Fibroblast of skin of right biceps (primary cell): ENCODE results near the gene FGGY.
"Not testable (repeated sequence)": the region's sequence is repeated elsewhere in the genome, so short reads cannot be mapped to it uniquely, and the experiment has no call there.

Experiments
- DNase-seq: peaks from one replicate; pipeline ENCODE4 v3.0.0-alpha.2; 2013

The FGGY gene

DNA sequence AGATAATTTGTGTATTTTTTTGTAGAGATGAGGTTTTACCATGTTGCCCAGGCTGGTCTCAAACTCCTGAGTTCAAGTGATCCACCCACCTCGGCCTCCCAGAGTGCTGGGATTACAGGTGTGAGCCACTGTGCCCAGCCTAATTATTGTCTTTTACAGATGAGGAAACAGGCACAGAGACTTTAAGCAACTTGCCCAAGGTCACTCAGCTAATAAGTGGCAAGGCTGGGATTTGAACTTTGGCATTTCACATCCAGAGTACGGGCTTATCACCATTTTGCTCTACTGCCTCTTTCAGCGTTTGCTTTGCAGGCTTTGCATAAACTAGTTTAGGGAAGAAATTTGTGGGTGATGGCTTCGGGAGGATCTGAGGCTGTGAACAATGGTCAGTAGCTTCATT, 57.3 kb downstream of the FGGY start:
- DNase-seq = not testable (repeated sequence)

DNA sequence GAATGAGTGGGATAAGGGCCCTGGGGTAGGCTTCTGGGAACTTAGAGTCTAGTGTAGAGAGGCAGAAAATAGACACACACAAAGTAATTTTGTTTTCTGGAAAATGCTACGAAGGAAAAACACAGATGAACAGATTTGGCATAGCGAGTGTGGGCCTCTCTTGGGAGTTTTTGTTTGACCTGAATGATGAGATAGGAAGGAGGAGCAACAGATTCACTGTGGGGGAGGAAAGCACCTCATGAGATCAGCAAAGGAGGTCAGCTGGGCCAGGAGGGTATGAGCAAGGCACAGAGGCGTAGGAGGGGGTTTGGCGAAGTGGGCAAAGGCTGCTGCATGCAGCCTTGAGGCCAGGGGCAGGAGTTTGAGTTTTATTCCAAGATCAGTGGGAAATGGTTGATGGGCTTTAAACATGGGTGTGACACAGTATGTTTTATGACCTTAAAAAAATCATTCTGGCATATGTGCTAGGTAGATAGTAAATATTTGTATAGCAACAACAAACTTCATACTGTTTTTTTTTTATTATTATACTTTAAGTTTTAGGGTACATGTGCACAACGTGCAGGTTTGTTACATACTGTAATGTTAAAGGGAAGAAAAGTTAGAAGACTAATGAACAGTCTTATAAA, 57.9 kb downstream of the FGGY start:
- no peak for DNase-seq

DNA sequence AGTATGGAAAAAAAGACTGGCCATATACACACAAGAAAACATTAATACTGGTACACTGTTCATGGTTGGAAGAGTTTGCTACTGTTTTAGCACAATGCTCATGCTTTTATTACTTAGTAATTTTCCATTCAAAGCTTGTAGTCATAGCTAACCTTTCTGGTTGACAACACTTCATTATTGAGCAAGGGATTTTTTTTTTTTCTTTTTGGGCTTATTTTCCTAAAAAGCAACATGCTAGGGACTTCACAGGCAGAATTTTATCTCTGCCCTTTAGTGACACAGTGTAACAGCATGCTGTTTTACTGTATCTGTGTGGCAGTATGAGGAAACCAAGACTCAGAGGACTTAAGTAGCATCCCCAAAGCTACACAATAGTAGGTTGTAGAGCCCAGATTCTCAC, 58.5 kb downstream of the FGGY start:
- no peak for DNase-seq

DNA sequence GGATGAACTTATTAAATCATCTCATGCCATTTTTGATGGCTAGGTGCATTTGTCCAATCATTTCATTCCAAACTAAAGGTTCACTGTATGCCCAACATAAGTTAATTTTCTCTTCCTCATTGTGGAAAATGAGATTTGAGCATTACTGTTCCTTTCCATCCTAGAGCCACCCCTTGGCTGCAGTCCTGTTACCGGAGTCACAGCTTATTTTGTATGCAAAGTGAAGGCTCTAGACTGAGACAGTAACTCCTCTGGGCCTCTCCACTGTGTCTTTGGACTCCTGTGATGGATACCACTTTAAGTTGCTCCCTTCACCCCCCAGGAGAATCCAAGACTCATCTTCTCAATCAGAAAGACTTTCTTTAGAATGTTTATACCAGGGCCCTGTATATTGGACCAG, 59.7 kb downstream of the FGGY start:
- no peak for DNase-seq

DNA sequence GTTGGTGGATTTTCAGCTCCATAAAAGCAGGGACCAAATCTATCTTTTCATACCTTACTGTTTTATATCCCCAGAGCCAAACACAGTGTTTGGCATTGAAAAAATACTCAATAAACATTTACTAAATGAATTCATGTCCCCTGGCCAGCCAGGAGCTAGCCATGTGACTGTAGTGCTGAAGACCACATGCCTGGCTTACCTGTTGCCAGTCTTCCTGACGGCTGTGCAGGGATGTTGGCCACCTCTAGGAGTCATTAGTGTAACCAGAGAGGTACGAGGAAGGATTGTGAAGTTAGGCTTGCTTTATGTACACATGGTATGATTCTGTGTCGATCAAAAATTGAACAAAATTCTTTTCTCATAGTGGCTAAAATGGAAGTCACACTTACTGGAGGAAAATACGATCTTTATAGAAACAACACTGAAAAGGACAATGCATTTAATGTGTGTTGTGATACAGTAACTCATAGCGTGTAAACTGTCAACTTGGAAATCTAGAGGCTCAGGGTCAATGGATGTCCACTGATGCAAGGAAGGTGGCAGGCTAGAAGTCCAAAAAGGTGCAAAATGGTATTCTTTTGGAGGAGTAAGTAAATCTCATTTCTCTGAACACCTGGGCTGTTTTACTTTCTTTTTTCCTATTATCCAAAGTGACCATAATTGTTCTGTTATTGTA, 60.9 kb downstream of the FGGY start:
- no peak for DNase-seq

DNA sequence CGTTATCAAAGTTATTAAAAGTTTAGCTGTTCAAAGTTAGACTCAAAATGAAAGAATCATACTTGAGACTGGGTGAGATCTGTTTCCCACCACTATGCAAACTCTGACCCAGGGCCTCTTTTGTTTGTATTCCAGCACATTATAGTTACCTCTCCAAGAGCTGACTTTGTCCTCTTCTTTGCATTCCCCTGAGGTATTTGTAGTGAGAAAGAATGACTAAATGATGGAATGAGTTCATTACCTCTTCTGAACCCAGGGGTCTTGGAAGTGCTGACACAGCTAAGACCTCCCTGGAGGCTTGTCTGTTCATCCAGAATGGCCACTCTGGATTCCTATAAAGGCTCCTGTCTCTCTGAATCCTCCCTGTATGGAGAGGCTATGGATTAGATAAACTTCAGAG, 62.4 kb downstream of the FGGY start:
- no peak for DNase-seq

DNA sequence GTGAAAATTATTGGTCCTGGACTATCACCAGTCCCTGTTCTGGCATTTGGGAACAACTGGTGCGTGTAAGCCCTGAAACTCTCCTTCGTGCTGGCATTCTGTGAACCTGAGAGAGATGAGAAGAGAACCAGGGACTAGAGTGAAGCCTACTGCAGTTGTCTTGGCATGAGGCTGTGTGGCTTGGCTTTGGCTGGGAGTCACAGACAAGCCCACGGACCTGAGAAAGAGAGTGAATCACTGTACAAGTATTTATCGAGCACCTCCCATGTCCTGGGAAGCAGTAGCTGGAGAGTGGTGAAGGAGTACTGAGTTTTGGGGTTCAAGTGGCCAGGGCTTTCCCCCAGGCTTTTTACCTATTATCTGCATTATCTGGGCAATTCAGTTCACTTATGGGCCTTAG, 63.3 kb downstream of the FGGY start:
- DNase-seq = peak; percentile 79

DNA sequence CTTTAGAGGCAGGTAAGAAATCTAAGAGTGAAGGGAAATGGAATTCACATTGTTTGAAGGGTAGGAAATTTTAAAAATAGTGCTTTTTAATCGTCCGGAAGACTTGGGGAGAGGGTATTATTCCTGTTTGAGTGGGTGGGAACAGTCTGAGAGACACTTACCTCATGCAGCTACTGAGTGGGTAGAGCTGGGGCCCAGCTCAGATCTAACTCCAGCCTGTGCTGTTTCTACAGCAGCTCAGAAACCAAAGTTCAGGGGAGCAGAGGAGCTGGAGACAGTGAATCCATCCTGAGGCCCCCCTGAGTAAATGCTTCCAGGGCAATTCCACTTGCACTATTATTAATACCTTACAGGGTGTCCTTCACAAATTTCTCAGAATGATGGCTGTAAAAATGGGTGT, 63.8 kb downstream of the FGGY start:
- no peak for DNase-seq

DNA sequence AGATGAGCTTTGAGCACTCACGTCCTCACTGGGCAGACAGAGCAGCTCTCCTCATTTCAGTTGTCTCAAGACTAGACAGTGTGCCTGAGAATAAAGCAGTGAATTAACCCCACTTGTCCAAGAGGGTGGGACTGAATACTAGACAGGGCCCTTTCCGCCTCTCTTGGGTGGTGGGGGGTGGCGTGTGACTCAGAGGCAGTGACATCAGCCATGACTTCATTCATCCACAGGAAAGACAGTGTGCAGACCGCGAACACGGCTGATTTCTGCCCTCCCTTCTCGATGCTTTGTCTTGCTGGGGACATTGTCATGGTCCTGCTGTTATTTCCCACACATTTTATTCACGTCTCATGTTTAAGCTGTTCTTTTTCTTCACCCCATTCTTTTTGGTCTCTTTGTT, 64.9 kb downstream of the FGGY start:
- DNase-seq = peak; percentile 31

DNA sequence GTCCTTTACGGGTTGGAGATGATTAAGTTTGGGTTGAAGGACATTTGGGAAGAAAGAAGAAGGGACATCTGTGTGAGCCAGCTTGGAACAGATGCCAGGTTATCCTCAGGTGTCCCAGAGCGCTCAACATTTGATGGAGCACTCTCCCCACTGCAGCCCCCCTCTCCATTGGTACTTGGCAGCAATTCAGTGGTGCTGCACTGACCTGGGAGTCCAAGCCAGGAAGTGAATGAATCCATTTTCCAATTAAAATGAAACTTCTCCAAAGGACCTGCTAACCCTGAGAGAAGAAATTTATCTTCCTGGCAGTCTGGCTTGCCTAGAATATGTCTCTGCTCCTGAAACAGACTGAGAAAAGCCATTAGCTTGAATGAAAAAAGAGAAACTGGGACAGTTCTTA, 67.1 kb downstream of the FGGY start:
- no peak for DNase-seq

DNA sequence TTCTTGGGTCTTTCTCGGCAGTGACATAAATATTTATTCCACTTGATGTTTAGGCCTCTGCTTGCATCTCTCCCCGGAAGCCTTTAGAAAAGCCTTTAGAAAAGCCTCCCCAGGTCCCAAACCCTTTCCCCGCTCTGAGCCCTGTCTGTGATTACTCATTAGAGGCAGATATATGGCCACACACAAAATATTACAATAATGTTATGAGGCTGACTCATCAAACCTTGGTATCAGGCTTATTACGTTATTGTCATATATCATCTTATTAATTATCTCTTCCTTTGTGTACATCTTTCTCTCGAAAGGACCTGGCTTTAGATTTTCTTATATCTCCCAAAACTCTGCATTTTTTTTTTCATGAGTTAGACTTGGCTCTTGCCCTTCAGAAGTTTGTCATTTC, 69.5 kb downstream of the FGGY start:
- DNase-seq = peak; percentile 78

DNA sequence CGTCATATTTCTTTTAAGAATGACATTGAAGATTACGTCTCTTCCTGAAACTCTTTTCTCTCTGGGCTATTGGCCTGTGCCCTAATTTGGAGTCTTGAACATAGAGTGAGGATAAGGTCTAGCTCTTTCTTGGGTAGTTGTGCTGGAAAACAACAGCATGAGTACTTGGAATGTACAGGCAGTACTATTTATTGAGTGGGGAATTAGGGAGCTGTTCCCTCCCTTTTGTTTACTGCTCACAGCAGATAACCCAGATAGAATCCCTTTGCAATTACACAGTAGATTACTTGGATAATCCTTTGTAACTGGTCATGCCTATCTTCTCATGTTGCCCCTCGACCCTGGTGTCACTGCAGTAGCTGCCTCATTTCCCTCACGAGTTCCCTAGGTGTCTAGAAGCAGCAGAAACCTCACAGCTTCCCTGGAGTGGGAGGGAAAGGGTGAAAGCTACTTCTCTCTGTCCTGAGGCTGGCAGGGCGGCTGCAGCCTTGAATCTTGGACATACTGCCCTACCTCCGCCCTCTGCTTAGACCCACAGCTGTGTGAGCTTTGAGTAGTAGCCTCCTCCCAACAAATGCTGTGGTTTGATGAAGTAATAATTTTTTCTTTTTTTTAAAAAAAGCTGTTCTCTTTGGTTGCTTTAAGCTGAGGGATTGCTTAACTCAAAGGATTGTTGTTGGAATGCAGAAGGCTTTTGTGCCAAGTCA, 70.6 kb downstream of the FGGY start:
- DNase-seq = peak; percentile 94

DNA sequence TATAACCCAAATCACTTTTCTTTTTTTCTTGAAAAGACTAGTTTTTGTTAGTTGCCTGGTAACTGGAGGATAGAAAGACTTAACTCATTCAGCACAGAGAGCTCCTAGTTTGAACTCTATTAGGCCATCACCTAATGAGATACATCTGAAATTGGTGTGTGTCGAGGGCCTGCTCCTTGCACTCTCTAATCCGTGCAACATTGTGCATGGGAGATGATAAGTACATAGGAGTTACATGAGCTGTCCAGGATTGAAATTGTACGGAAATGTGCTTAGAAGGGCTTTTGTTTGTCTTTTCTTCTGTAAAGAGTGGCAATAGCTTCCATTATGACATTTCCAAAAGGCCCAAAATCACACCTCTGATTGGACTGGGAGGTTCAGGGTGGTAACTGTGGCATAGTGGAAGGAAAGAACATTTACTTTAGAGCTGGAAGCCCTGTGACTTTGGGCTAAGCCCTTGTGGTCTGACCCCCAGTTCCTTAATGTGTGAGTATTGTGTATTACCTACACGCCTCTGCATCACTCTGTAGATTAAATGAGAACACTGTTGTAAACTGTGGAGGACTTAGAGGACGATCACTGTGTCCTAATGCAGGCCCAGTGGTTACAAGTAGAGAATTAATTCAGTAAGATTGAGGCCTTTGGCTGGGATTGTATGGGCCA, 71.2 kb downstream of the FGGY start:
- DNase-seq = no peak

DNA sequence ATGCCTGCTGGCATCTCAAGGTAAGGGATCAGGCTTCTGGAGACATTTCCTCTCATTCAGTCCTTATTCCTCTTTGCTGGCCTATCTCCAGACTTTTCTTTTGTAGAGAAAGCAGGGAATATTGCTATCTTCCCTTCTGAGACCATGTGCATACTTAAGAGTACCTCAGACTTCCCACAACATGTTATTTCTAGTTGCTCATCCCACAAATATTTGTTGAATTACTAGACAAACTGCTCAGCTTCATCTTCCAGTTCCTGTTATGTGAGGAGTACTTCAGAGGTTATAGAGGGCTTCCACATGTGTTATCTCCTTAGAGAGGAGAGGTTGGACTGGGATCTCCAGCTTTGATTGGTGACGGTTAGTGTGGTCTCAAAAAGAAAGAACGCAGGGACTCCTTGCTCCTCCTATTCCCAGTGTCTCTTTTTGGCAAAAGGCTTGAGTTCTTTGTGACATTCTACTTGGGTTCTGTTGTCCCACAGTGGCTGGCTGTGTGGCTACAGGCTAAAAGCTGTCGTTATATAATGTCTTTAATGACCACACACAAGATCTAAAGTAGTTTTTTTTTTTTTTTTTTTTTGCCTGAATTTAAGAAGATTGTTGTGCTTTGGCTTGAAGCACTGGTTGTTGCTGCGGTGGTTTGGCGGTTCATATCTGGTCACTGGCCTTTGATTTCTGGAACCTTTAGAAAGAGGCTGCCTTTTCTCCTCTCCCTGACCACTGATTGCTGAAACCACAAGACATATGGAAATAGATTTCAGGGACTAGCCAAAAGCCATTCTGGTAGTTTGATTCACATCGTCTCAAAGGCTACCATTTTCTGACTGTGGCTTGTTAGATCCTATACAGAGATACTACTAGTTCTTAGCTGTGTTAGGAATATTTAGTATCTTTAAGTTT, 78.7 kb downstream of the FGGY start:
- DNase-seq = peak; percentile 100

DNA sequence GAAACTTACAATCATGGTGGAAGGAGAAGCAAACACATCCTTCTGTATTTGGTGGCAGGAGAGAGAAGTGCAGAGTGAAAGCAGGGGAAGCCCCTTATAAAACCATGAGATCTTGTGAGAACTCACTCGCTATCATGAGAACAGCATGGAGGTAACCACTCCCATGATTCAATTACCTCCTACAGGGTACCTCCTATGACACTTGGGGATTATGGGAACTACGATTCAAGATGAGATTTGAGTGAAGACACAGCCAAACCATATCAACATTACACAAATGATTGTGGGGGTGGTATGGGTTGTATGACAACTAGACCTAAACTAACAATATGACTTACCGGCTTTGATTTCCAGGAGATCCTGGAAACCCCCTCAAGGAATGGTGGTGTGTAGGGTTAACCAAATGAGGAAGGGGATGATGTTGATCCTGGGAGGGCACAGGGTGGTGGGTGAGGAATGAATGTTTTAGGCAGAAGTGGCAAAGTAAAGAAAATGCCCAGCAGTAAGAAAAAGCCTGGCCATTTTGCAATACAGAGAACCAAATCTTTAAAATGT, 80.5 kb downstream of the FGGY start:
- no peak for DNase-seq

DNA sequence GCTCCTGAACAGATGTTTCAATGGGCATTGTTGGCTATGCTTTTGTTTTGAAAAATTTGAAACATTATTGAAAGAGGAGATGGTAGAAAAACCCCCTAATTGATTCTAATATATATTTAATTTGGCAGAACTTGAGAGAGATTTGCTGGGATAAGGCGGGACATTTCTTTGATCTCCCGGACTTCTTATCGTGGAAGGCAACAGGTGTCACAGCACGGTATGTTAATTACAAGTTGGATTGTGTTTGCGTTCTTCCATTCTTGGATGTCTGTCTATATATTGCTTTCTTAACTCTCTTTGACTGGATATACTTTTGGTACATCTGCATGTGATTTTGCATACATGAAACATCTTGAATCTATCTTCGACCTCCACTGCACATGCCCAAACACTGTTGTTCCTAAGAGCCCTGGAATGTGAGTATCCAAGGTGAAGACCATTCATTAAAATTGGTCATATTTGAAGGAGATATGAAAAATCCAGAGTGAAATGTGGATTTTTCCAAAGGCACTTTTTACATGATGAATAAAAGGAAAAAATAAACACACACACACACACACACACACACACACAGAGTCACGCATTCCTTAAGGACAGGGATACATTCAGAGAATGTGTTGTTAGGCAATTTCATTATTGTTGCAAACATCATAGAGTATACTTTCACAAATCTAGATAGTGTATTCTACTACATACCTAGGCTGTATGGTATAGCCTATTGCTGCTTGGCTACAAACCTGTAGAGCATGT, 81.9 kb downstream of the FGGY start:
- DNase-seq = peak; percentile 53

DNA sequence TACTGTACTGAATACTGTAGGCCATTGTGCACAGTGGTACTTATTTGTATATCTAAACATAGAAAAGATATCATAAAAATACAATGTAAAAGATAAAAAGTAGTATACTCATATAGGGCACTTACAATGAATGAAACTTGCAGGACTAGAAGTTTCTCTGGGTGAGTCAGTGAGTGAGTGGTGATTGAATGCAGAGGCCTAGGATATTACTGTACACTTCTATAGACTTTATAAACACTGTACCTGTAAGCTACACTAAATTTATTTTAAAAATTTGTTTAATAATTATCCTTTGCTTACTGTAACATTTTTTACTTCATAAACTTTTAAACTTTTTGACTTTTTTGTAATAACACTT, 82.5 kb downstream of the FGGY start:
- no peak for DNase-seq

DNA sequence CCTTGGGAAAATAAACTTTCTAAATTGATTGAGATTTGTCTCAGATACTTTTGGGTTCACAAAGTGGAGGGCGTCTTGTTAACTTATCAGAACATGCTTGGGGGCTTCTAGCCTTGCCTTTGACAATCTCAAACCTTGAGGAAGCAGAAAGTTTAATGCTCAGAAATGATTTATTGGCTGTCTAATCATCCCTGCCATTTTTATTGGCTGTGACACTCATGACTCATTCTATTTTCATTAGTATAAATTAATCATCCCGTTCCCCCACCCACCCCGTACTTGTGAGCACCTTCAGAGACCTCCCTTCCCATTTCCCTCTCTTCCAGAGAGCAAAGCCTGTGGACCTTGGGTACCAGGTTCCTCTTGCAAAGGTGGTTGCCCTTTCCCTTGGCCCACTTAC, 87.1 kb downstream of the FGGY start:
- DNase-seq = no peak

DNA sequence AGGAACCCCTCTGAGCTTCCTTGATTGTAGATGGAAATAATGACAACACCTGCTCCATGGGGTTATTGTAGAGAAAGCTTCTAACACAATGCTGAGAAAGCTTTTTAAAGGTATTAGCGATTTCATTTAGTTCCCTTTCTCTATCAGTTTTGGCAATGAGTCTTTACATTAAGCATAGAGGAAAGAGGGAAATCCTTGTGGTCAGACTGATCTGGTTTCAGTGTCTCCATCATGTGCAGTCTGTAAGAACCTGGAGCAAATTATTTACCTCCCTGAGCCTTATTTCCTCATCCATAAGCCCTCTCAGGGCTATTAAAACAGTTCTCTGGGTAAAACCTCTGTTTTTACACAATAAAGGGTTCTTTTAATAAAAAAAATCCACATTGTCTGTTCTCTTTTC, 87.5 kb downstream of the FGGY start:
- DNase-seq = no peak

DNA sequence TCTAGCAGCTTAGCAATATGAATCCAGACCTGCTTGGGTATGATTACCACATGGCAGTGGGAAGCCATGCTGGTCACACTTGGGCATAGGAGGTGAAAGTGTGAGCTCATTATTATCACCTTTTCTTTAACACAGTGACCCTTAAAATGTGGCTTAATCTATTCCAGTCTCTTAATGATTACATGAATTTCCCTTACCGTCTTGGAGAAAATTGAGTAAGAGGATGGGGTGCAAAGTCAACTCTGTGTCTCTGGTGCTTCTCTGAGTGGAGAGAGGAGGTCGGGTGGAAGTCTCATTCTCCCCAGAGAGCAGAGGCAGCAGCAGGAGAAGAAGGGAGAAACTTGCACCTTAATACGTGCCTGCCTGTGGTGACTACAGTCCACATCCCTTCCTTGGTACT, 91.3 kb downstream of the FGGY start:
- no peak for DNase-seq

DNA sequence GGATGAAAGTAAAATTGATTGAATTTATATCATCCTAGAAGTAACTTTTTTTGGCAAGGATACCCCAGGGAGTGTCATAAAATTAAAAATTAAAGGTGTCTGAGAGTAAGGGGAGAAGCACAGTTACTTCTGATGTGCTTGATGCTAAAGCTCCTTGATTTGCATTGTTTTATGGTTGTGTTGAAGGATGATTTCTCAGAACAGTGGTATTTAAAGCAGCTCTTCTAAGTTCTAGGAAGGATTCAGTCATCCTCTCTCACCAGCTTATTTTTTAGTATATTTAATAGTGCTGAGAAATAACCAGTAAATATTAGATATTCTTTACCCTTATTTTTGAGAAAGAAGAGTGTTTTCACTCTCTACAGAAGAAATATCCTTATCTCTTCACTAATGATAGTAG, 93.0 kb downstream of the FGGY start:
- DNase-seq = no peak

DNA sequence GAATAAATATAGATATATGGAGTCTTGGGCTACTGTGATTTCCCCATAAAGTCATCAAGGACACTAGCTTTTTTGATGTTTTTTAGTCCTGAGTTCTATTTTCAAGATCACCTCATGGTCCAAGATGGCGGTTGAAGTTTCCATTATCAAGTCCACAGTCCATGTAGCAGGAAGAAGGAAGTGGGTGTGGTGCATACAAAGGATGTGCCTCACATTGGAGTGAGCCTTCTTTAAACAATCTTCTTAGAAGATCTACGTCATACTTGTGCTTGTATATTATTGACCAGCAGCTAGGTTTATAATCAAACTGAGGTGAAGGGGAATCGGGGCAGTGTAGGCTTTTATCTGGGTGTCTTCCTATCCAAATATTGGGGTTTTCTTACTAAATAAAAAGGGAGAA, 93.4 kb downstream of the FGGY start:
- DNase-seq = no peak
